ENCODE data around the gene CCM2.

The CCM2 gene

DNA sequence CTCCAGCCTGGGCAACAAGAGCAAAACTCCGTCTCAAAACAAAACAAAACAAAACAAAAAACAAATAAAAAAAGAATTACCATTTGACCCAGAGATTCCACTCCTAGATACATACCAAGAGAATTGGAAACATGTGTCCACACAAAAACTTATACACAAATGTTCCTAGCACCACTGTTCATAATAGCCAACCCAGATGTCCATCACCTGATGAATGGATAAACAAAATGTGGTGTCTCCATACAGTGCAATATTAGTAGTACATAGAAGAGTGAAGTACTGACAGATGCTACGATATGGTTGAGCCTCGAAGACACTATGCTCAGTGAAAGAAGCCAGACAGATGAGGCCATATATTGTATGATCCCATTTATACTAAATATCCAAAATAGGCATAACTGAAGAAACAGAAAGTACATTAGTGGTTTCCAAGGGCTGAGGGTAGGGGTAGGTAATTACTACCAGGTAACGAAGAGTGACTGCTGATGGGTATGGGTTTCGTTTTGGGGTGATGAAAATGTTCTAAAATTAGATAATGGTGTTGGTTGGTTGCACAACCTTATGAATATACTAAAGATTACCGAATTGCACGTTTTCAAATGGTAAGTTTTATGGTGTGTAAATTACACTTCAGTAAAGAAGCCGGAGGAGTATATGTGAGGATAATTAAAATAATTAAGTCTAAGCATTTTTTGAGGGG is 41.2 kb upstream of the CCM2 start:
- H3K27ac ChIP-seq (ENCODE audit: poor library complexity, severe bottlenecking): no peak overlapping the region
- ATAC-seq (ENCODE audit: low read depth): no peak
- H3K27me3 ChIP-seq (ENCODE audit: insufficient read depth, poor library complexity, severe bottlenecking): peaks cover 8% of the 10 kb centered on the region
- no peaks in the 10 kb centered on the region for H3K4me1 ChIP-seq (ENCODE audit: insufficient read depth, poor library complexity, severe bottlenecking)
- H3K9me3 ChIP-seq (ENCODE audit: severe bottlenecking): no peaks in the 10 kb centered on the region
- no peak overlapping the region for H3K4me3 ChIP-seq (ENCODE audit: severe bottlenecking)
- TF ChIP-seq, protein P1, sequence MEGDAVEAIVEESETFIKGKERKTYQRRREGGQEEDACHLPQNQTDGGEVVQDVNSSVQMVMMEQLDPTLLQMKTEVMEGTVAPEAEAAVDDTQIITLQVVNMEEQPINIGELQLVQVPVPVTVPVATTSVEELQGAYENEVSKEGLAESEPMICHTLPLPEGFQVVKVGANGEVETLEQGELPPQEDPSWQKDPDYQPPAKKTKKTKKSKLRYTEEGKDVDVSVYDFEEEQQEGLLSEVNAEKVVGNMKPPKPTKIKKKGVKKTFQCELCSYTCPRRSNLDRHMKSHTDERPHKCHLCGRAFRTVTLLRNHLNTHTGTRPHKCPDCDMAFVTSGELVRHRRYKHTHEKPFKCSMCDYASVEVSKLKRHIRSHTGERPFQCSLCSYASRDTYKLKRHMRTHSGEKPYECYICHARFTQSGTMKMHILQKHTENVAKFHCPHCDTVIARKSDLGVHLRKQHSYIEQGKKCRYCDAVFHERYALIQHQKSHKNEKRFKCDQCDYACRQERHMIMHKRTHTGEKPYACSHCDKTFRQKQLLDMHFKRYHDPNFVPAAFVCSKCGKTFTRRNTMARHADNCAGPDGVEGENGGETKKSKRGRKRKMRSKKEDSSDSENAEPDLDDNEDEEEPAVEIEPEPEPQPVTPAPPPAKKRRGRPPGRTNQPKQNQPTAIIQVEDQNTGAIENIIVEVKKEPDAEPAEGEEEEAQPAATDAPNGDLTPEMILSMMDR (IDR thresholded peaks at IDR 0.05; ENCODE audit: poor library complexity, severe bottlenecking): no peak
- DNase-seq (ENCODE audit: low spot score): no peak
- H3K36me3 ChIP-seq (ENCODE audit: low read depth): no peaks in the 10 kb centered on the region

DNA sequence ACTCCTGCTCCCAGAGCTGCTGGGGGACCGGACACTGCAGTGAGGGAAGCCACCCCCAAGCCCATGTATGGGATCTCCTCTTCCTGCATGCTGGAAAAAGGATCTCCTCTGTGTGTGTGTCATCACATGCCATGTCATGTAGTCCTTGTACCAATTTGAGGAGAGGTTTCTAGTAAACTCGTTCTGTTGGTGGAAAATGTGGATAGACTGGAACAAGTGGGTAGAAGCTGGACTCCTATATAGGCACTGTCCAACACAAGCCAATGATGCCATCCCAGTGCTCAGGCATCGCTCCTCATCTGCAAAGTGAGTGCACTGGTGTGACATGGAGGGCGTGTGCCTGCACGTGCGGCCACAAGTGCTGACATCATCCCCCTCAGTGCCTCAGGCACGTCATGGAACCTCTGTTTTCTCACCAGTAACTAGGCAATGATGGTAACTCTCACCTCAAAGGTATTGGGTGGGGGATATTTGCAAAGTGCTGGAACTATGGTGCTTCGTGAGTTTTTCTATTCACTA is 40.5 kb upstream of the CCM2 start:
- Histone ChIP-seq H3K27me3 (ENCODE audit: insufficient read depth, poor library complexity, severe bottlenecking) (peaks cover 8% of the 10 kb centered on the region), H3K4me1 (ENCODE audit: insufficient read depth, poor library complexity, severe bottlenecking) (no peaks in the 10 kb centered on the region), H3K36me3 (ENCODE audit: low read depth) (no peaks in the 10 kb centered on the region), H3K9me3 (ENCODE audit: severe bottlenecking) (no peaks in the 10 kb centered on the region), H3K27ac (ENCODE audit: poor library complexity, severe bottlenecking) (no peak overlapping the region), H3K4me3 (ENCODE audit: severe bottlenecking) (no peak overlapping the region)
- ATAC-seq (ENCODE audit: low read depth) (peak; percentile 40), DNase-seq (ENCODE audit: low spot score) (peak; percentile 34)
- TF ChIP-seq, protein P1 (IDR thresholded peaks at IDR 0.05; ENCODE audit: poor library complexity, severe bottlenecking): no peak

DNA sequence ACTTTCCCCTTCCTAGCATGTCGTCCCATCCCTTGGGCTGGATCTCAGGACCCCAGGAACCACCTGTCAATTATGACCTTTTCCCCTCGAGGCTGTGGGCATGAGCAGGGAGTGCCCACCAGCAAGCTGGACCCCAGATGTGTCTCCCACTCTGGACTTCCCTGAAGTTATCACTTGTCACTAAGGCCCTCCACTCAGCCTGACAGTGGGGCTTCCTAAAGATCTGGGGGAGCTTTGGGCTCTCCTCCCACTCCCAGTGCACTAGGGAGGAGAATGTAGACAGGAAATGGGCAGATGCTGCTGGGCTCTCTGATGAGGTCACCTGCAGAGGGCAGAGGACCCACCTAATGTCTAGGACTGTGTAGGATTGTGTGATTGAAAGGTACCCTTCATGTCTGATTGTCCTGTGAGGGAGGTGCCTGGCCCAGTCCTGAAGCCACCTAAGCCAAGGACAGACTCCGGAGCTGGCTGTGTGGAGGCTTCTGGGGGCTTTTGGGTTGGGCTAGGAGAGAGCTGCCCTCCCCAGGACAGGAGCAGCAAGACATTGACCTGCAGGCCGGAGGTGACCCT is 39.9 kb upstream of the CCM2 start:
- ATAC-seq (ENCODE audit: low read depth): no peak
- TF ChIP-seq, protein P1 (IDR thresholded peaks at IDR 0.05; ENCODE audit: poor library complexity, severe bottlenecking): no peak
- H3K36me3 ChIP-seq (ENCODE audit: low read depth): no peaks in the 10 kb centered on the region

DNA sequence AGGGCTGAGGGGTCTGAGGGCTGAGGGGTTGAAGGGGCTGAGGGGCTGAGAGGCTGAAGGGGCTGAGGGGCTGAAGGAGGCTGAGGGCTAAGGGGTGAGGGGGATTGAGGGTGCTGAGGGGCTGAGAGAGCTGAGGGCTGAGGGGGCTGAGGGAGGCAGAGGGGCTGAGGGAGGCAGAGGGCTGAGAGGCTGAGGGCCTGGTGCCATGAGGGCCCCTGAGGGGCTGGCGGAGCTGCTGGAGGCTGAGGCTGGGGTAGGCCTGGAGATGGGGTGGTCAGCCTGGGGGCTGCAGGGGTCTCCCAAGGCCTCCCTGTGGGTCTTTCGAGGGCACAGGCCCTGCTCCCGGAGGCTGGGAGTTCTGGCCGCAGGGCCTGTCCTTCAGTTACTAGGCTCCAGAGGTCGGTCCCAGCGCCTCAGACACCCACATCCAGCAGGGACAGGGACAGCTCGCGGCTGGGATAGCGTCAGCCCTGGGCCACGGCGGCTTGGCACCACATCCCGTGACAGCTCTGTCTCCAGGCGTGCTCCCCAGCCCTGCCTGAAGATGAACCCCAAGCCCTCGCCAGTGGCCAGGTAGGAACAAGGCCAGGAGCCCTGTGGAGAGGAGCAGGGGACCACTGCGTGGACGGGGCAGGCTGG is 38.0 kb upstream of the CCM2 start:
- H3K4me3 ChIP-seq (ENCODE audit: severe bottlenecking): no peak overlapping the region
- no peaks in the 10 kb centered on the region for H3K36me3 ChIP-seq (ENCODE audit: low read depth)
- H3K27me3 ChIP-seq (ENCODE audit: insufficient read depth, poor library complexity, severe bottlenecking): peaks cover 8% of the 10 kb centered on the region
- H3K27ac ChIP-seq (ENCODE audit: poor library complexity, severe bottlenecking): no peak overlapping the region
- H3K9me3 ChIP-seq (ENCODE audit: severe bottlenecking): no peaks in the 10 kb centered on the region
- TF ChIP-seq, protein P1 (IDR thresholded peaks at IDR 0.05; ENCODE audit: poor library complexity, severe bottlenecking): no peak
- DNase-seq (ENCODE audit: low spot score) (peak; percentile 47), ATAC-seq (ENCODE audit: low read depth) (no peak)
- no peaks in the 10 kb centered on the region for H3K4me1 ChIP-seq (ENCODE audit: insufficient read depth, poor library complexity, severe bottlenecking)

More for the DNA sequence above, 39.9 kb upstream of the CCM2 start:
- no peak overlapping the region for H3K27ac ChIP-seq (ENCODE audit: poor library complexity, severe bottlenecking)
- H3K4me3 ChIP-seq (ENCODE audit: severe bottlenecking): no peak overlapping the region
- no peaks in the 10 kb centered on the region for H3K9me3 ChIP-seq (ENCODE audit: severe bottlenecking)
- peaks cover 8% of the 10 kb centered on the region for H3K27me3 ChIP-seq (ENCODE audit: insufficient read depth, poor library complexity, severe bottlenecking)
- peak; percentile 15 for DNase-seq (ENCODE audit: low spot score)
- no peaks in the 10 kb centered on the region for H3K4me1 ChIP-seq (ENCODE audit: insufficient read depth, poor library complexity, severe bottlenecking)

All from RWPE2 (cell line).